Mesenchymal stem cell (in vitro differentiated cells and primary cell): Measurements from ENCODE around the gene CYP2S1. TPM values are rescaled to one million over a fixed set of nuclear protein-coding genes. Genes with fewer than 3 reads are reported as not detected.
"Not testable (repeated sequence)": the region's sequence is repeated elsewhere in the genome, so short reads cannot be mapped to it uniquely, and the experiment has no call there.

ENCODE experiments used
- DNase-seq: peaks from one replicate; pipeline ENCODE4 v3.0.0-alpha.2; 2013
- H2AFZ ChIP-seq: one replicate; pipeline ENCODE4 v1.6.1; 2013; ENCODE audit warnings: low read depth, mild to moderate bottlenecking, control low read depth, inconsistent platforms, low read length, moderate library complexity
- H2AK5ac ChIP-seq: 2 replicates; pipeline ENCODE4 v1.6.1; 2013; ENCODE audit warnings: low read length, moderate library complexity, mild to moderate bottlenecking, inconsistent platforms; ENCODE audit not compliant: severe bottlenecking
- H2BK120ac ChIP-seq: one replicate; pipeline ENCODE4 v1.6.1; 2013; ENCODE audit warnings: low read depth, mild to moderate bottlenecking, inconsistent platforms, low read length, moderate library complexity
- H2BK12ac ChIP-seq, 2 experiments: one replicate each; pipeline ENCODE4 v1.6.1; 2013; ENCODE audit warnings: inconsistent platforms in 2 of 2, low read length in 2 of 2, mild to moderate bottlenecking in 2 of 2, moderate library complexity in 2 of 2, control low read depth in 1 of 2
- H2BK15ac ChIP-seq: one replicate; pipeline ENCODE4 v1.6.1; 2013; ENCODE audit warnings: mild to moderate bottlenecking, low read depth, inconsistent platforms; ENCODE audit not compliant: poor library complexity, severe bottlenecking
- H2BK5ac ChIP-seq: 2 replicates; pipeline ENCODE4 v1.6.1; 2013; ENCODE audit warnings: low read depth, mild to moderate bottlenecking, low read length, control low read depth, inconsistent platforms; ENCODE audit not compliant: poor library complexity, severe bottlenecking
- H3K14ac ChIP-seq, 2 experiments: one replicate each; pipeline ENCODE4 v1.6.1; 2013; ENCODE audit warnings: inconsistent platforms in 2 of 2, low read length in 2 of 2, control low read depth in 1 of 2, mild to moderate bottlenecking in 1 of 2, moderate library complexity in 1 of 2
- H3K18ac ChIP-seq, 2 experiments: one replicate each; pipeline ENCODE4 v1.6.1; 2013; ENCODE audit warnings: inconsistent platforms in 2 of 2, low read length in 2 of 2, control low read depth in 1 of 2, low read depth in 1 of 2, mild to moderate bottlenecking in 1 of 2
- H3K23ac ChIP-seq, 2 experiments: one replicate each; pipeline ENCODE4 v1.6.1; 2013; ENCODE audit warnings: inconsistent platforms in 2 of 2, low read length in 2 of 2, mild to moderate bottlenecking in 2 of 2, moderate library complexity in 2 of 2, control low read depth in 1 of 2
- H3K27ac ChIP-seq: 2 replicates; pipeline ENCODE4 v1.5.1; 2013; ENCODE audit warnings: mild to moderate bottlenecking, moderate library complexity, low read length, control low read depth, inconsistent platforms; ENCODE audit not compliant: poor library complexity, severe bottlenecking
- H3K27me3 ChIP-seq, 2 experiments: 2 replicates each; pipeline versions ENCODE4 v1.6.1 to v1.7.0; 2013; ENCODE audit warnings: low read length in 2 of 2, mild to moderate bottlenecking in 2 of 2, moderate library complexity in 2 of 2, control low read depth in 1 of 2, inconsistent platforms in 1 of 2; ENCODE audit not compliant: control insufficient read depth in 1 of 2, insufficient read depth in 1 of 2
- H3K36me3 ChIP-seq, 2 experiments: 2 replicates each; pipeline versions ENCODE4 v1.6.1 to v1.7.0; 2013; ENCODE audit warnings: low read length in 2 of 2, control low read depth in 1 of 2, inconsistent platforms in 1 of 2, low read depth in 1 of 2, mild to moderate bottlenecking in 1 of 2; ENCODE audit not compliant: insufficient read depth in 2 of 2, control insufficient read depth in 1 of 2
- H3K4ac ChIP-seq, 2 experiments: one replicate each; pipeline ENCODE4 v1.6.1; 2013; ENCODE audit warnings: inconsistent platforms in 2 of 2, low read length in 2 of 2, mild to moderate bottlenecking in 2 of 2, moderate library complexity in 2 of 2, control low read depth in 1 of 2, low read depth in 1 of 2
- H3K4me1 ChIP-seq: 2 replicates; pipeline ENCODE4 v1.6.1; 2013; ENCODE audit warnings: low read depth, low read length, control low read depth; ENCODE audit not compliant: control insufficient read depth, insufficient read depth
- H3K4me2 ChIP-seq: 2 replicates; pipeline ENCODE4 v1.6.1; 2013; ENCODE audit warnings: low read length, mild to moderate bottlenecking, inconsistent platforms; ENCODE audit not compliant: poor library complexity, severe bottlenecking
- H3K4me3 ChIP-seq, 2 experiments: 2 replicates each; pipeline versions ENCODE4 v1.5.1 to v1.7.0; 2013; ENCODE audit warnings: low read length in 2 of 2, mild to moderate bottlenecking in 2 of 2, control low read depth in 1 of 2, low read depth in 1 of 2; ENCODE audit not compliant: insufficient read depth in 1 of 2
- H3K79me1 ChIP-seq: replicated peaks from 2 replicates; pipeline ENCODE4 v1.6.1; 2013; ENCODE audit warnings: mild to moderate bottlenecking, control low read depth, low read length, inconsistent platforms; ENCODE audit not compliant: poor library complexity, severe bottlenecking
- H3K9ac ChIP-seq: 2 replicates; pipeline ENCODE4 v1.7.0; 2013; ENCODE audit warnings: mild to moderate bottlenecking, low read length, moderate library complexity
- H3K9me3 ChIP-seq: 2 replicates; pipeline ENCODE4 v1.7.0; 2013; ENCODE audit warnings: mild to moderate bottlenecking, low read length; ENCODE audit not compliant: control insufficient read depth
- H4K8ac ChIP-seq: one replicate; pipeline ENCODE4 v1.6.1; 2013; ENCODE audit warnings: inconsistent platforms, mild to moderate bottlenecking, low read length, moderate library complexity
- H4K91ac ChIP-seq: one replicate; pipeline ENCODE4 v1.6.1; 2013; ENCODE audit warnings: mild to moderate bottlenecking, low read length, inconsistent platforms
- WGBS: methylation state at CpG from one replicate; pipeline ENCODE4 v1.1.7; 2013; ENCODE audit warnings: mixed read lengths; 5-methylcytosine and 5-hydroxymethylcytosine counted together
- polyA plus RNA-seq, 2 experiments: library from polyadenylated mRNA; stranded (reverse); fragments of 200-250 nt; gene quantifications; one replicate each; pipeline ENCODE4 v1.2.3, GENCODE V29; 2013

CYP2S1 gene
- polyA plus RNA-seq (2013, experiment 1 of 2): 19.0 TPM
- polyA plus RNA-seq (2013, experiment 2 of 2): 18.5 TPM

DNA sequence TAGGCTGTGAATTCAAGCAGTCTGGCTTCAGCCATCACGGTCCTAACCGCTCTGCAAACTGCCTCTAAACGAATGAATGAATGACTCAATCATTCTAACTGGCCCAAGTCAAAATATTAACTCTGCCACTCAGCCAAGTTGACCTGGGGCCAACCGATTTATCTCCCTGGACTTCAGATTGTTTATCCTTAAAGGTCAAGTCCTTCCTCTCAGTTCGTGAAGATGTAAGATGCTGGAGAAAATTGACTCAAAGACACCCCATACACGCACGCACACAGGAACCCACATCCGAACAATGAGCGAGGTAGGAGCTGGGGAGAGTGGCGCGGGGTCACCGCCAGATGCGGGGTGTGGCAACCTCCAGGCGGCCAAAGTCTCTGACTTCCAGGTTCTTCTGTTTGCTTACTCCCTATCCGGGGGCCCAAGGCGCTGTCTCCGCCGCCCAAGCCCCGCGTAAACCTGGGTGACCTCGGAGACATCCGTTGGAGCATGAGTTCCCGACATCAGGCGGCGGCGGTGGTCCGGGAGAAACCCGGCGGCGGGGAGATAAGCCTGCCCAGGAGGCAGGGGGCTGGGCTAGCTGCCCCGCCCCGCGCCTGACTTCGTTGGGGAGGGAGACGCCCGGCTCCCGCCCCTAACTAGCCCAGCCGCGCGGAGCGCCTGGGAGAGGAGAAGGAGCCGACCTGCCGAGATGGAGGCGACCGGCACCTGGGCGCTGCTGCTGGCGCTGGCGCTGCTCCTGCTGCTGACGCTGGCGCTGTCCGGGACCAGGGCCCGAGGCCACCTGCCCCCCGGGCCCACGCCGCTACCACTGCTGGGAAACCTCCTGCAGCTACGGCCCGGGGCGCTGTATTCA lies at the start of gene CYP2S1:
TSS of gene CYP2S1 (plus strand) at position 646 of the 856 bp plus-strand sequence. CDS start at position 692, 46 bp downstream.
- Histone ChIP-seq H3K9ac (no peak within 1 kb of the TSS), H2BK5ac (no peak within 1 kb of the TSS), H3K4me1 (peaks cover 15% of the 10 kb centered on the region), H4K8ac (peak within 1 kb of the TSS; percentile 72), H2BK120ac (peak within 1 kb of the TSS; percentile 21), H3K79me1 (no peaks in the 10 kb centered on the region), H2AK5ac (no peak within 1 kb of the TSS), H3K14ac (peak within 1 kb of the TSS in 1 of 2 experiments; percentile 44), H3K4me3 (peak within 1 kb of the TSS; percentile 47 to 48), H3K4me2 (peak within 1 kb of the TSS; percentile 70), H4K91ac (peak within 1 kb of the TSS; percentile 54), H3K27ac (no peak within 1 kb of the TSS), H3K4ac (peak within 1 kb of the TSS; percentile 40 to 44), H3K27me3 (peaks cover 28 to 56% of the 10 kb centered on the region in 2 experiments), H3K36me3 (no peaks in the 10 kb centered on the region), H3K18ac (peak within 1 kb of the TSS in 1 of 2 experiments; percentile 80), H2BK15ac (peak within 1 kb of the TSS; percentile 57), H2AFZ (peak within 1 kb of the TSS; percentile 29), H3K9me3 (no peaks in the 10 kb centered on the region), H3K23ac (peak within 1 kb of the TSS in 1 of 2 experiments; percentile 32), H2BK12ac (peak within 1 kb of the TSS in 1 of 2 experiments; percentile 74)
- 4% methylated on average over 50 of the region's 58 CpGs for WGBS
- DNase-seq: peak; percentile 52

DNA sequence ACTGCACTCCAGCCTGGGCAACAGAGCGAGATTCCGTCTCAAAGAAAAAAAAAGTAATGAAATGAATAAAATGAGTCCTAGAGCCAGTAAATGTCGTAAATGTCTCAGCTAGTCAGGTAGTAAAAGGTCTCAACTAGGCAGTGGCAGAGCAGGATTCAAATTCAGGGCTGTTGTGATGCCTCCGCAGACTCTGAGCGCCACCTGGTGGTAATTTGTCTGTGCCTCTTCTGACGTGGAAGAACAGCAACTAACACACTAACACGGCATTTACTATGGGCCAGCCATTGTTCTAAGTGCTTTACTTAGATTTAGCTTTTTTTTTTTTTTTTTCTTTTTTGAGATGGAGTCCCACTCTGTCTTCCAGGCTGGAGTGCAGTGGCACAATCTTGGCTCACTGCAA lies 48.6 kb upstream of the CYP2S1 start:
- H3K14ac ChIP-seq: no peak overlapping the region
- no peak overlapping the region for H3K9ac ChIP-seq
- no peak overlapping the region for H3K4ac ChIP-seq
- H3K79me1 ChIP-seq: no peaks in the 10 kb centered on the region
- no peak overlapping the region for H3K27ac ChIP-seq
- H2BK5ac ChIP-seq: no peak overlapping the region
- no peaks in the 10 kb centered on the region for H3K36me3 ChIP-seq
- no peak overlapping the region for H3K18ac ChIP-seq
- DNase-seq: peak; percentile 79
- H2BK12ac ChIP-seq: no peak overlapping the region
- no peak overlapping the region for H4K91ac ChIP-seq
- no peak overlapping the region for H2AFZ ChIP-seq
- H2AK5ac ChIP-seq: no peak overlapping the region
- no peak overlapping the region for H3K4me3 ChIP-seq
- H2BK120ac ChIP-seq: no peak overlapping the region
- no peak overlapping the region for H3K4me2 ChIP-seq
- H3K23ac ChIP-seq: no peak overlapping the region
- H3K9me3 ChIP-seq: no peaks in the 10 kb centered on the region
- WGBS: 30% methylated on average over 7 of the region's 7 CpGs
- peaks cover 3 to 22% of the 10 kb centered on the region in 2 experiments for H3K27me3 ChIP-seq
- no peak overlapping the region for H2BK15ac ChIP-seq
- no peak overlapping the region for H4K8ac ChIP-seq
- H3K4me1 ChIP-seq: no peaks in the 10 kb centered on the region

DNA sequence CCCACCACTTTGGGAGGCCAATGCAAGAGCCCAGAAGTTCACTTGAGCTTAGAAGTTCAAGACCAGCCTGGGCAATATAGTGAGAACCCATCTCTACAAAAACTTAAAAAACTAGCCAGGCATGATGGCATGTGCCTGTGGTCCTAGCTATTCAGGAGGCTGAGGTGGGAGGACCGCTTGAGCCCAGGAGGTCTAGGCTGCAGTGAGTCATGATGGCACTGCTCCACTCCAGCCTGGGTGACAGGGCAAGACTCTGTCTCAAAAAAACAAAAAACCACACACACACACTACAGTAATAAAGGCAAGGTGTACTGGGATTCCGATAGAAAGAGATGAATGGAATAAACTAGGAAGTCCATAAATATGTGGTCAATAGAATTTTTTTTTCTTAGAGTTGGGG lies 43.2 kb upstream of the CYP2S1 start:
- no peak overlapping the region for H4K91ac ChIP-seq
- DNase-seq: no peak
- H3K14ac ChIP-seq: no peak overlapping the region
- H3K18ac ChIP-seq: no peak overlapping the region
- 100% methylated on average over 1 of the region's 2 CpGs for WGBS
- no peak overlapping the region for H2BK15ac ChIP-seq
- H3K36me3 ChIP-seq: no peaks in the 10 kb centered on the region
- no peak overlapping the region for H3K23ac ChIP-seq
- no peak overlapping the region for H2AK5ac ChIP-seq
- no peak overlapping the region for H4K8ac ChIP-seq
- no peak overlapping the region for H3K4me3 ChIP-seq
- H3K79me1 ChIP-seq: no peaks in the 10 kb centered on the region
- H3K27ac ChIP-seq: no peak overlapping the region
- no peak overlapping the region for H3K9ac ChIP-seq
- H3K27me3 ChIP-seq: peaks cover 3 to 18% of the 10 kb centered on the region in 2 experiments
- no peak overlapping the region for H3K4ac ChIP-seq
- no peak overlapping the region for H2BK12ac ChIP-seq
- H3K4me1 ChIP-seq: no peaks in the 10 kb centered on the region
- H2BK5ac ChIP-seq: no peak overlapping the region
- no peak overlapping the region for H2BK120ac ChIP-seq
- H2AFZ ChIP-seq: no peak overlapping the region
- no peaks in the 10 kb centered on the region for H3K9me3 ChIP-seq
- no peak overlapping the region for H3K4me2 ChIP-seq

DNA sequence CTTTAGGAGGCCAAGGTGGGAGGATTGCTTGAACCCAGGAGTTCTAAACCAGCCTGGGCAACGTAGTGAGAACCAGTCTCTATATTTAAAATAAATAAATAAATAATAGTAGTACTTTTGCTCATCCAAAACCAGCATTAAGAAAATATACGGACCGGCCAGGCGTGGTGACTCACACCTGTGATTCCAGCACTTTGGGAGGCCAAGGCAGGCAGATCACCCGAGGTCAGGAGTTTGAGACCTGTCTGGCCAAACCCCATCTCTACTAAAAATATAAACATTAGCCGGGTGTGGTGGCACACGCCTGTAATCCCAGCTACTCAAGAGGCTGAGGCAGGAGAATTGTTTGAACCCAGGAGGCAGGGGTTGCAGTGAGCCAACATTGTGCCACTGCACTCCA lies 42.0 kb upstream of the CYP2S1 start:
- not testable (repeated sequence) for H3K18ac ChIP-seq, H3K4me2 ChIP-seq, H3K36me3 ChIP-seq, H3K79me1 ChIP-seq, H2AFZ ChIP-seq, H3K23ac ChIP-seq, H2BK5ac ChIP-seq, H3K4ac ChIP-seq, H4K8ac ChIP-seq, H3K4me3 ChIP-seq, H3K14ac ChIP-seq, H2BK12ac ChIP-seq, H4K91ac ChIP-seq, H2AK5ac ChIP-seq, H3K4me1 ChIP-seq, H3K9me3 ChIP-seq, H2BK15ac ChIP-seq, DNase-seq, H3K9ac ChIP-seq, H2BK120ac ChIP-seq, H3K27ac ChIP-seq
- H3K27me3 ChIP-seq: peaks cover 3 to 21% of the 10 kb centered on the region in 2 experiments
- 92% methylated on average over 6 of the region's 7 CpGs for WGBS
